NCI-H1436 treated with DMSO at 0.1 percent for 48 hours (cell line): ENCODE data around the gene PGRMC1.
"Not testable (repeated sequence)": the region's sequence is repeated elsewhere in the genome, so short reads cannot be mapped to it uniquely, and the experiment has no call there.

Experiments
- DNase-seq: peaks from one replicate; lab custom pipeline; 2025; lab: John Stamatoyannopoulos, UW

Gene PGRMC1

GRCh38 chrX:119235872-119236622 is at the start of gene PGRMC1:
Gene PGRMC1, plus strand, starts transcription at chrX:119236285. Its CDS starts 79 bp downstream, at chrX:119236364.
- peak; percentile 69 for DNase-seq

GRCh38 chrX:119186763-119187162 is 49.3 kb upstream of the PGRMC1 start:
- no peak for DNase-seq

- no peak for DNase-seq
These were observed 48.8 kb upstream of the PGRMC1 start for GRCh38 chrX:119187298-119187697.

- no peak for DNase-seq
These were observed 47.0 kb upstream of the PGRMC1 start for GRCh38 chrX:119189115-119189514.

DNA sequence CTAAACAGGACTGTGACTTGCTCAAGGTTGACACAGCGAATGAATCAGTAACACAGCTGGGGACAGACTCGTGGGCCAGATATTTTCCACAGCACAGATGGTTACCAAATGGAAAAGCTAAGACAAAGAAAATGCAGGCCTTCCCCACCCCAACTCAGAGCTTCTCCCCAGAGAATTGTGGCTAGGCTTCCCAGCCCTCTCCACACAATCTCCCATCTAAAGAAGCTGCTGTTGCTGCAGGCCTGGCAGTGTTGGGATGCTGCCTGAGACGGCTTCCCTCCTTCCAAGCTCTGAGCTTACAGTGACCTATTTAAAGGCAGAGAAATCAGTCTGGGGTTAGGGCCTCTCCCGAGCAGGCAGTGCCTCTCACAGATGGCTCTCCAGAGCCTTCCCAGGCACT is 46.5 kb upstream of the PGRMC1 start:
- no peak for DNase-seq

GRCh38 chrX:119190091-119190681 is 45.9 kb upstream of the PGRMC1 start:
- DNase-seq, result no peak

GRCh38 chrX:119190831-119191230 is 45.3 kb upstream of the PGRMC1 start:
- DNase-seq, result no peak

DNA sequence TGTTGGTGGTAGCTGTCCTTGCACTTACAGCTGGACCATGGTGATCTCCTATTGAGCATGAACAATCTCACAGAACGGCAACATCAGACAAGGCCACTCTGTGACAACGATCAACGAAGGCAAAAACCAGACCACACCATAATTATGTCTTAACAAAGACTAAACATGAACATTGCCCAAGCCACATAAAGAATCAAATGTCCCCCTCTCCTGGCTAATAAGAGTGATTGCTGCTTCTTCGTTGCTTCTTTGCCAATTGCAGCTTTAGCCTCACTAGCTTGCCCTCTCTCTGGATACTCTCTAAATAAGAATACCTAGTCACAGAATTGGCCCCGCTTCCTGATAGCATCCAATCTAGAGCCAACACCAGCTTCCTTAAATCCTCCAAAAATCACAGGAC is 41.5 kb upstream of the PGRMC1 start:
- DNase-seq, result no peak

DNA sequence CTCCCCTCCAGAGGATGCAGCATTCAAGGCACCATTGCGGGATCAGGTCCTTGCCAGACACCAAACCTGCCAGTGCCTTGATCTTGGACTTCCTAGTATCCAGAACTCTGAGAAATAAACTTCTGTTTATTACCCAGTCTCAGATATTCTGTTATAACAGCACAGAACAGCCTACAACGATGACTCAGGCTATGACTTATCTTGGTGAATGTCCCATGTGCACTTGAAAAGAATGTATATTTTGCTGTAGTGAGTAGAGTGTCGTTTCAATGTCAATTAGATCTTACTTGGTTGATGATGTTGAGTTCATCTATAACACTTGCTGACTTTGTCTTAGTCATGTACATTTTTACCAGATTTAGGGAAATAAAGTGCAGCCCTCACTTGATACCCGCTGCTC is 34.5 kb upstream of the PGRMC1 start:
- no peak for DNase-seq

DNA sequence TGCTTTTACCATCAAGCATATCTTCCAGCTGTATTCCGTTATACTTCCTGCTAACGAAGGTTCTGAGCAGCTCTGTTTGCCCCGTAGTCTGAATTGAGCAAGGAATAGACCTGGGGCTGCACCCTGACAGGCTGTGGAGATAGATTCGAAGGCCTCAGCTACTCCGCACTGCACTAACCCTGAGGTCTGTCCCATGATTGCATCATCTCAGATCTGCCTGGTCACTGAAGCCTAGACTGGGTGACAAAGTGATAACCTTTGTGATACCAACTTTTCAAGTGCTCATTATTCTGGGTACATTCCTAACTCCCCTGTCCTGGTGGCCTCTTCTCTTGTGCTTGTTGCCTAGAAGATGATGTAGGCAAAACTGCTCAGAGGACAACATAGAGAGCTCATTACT is 29.9 kb upstream of the PGRMC1 start:
- no peak for DNase-seq

GRCh38 chrX:119207483-119207882 is 28.6 kb upstream of the PGRMC1 start:
- DNase-seq, result not testable (repeated sequence)

- no peak for DNase-seq
These were observed 27.6 kb upstream of the PGRMC1 start for GRCh38 chrX:119208401-119209057.

- not testable (repeated sequence) for DNase-seq
These were observed 25.0 kb upstream of the PGRMC1 start for GRCh38 chrX:119210931-119211648.

DNA sequence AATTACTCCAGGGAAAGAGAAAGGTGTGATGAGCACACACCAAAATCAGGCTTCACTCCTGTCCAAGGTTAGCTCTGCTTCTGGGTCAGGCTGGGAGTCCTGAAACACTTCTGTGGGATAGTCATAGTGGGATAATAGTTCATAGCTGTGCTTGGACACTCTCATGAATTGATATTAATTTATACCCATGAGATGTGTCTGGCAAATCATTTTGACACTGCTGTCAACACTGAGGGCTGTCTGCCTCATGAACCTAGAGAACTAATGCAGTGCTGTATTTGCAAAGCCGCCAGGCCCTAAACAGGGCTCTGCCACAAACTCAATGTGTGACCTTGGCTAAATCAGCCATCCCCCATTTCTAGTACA is 24.5 kb upstream of the PGRMC1 start:
- DNase-seq, result no peak

- no peak for DNase-seq
These were observed 17.9 kb upstream of the PGRMC1 start for GRCh38 chrX:119218198-119218597.

DNA sequence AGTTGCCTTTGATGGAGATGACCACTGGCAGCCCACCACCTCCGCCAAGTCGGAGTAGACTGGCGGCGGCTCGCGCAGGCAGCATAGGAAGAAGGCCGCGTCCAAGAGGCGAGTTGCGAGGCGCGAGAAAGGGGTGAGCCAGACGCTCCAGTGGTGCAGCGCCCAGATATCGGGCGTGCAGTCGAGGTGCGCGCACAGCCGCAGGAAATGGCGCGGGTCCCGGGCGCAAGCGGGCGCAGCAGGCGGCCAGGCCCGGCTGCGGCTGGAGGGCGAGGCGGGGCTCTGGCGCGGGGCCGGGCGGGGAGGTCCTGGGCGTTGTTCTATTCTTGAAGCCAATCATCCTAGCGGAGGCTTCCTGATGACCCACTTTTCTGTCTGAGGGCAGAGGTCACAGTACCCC is 13.2 kb upstream of the PGRMC1 start:
- DNase-seq, result no peak

DNA sequence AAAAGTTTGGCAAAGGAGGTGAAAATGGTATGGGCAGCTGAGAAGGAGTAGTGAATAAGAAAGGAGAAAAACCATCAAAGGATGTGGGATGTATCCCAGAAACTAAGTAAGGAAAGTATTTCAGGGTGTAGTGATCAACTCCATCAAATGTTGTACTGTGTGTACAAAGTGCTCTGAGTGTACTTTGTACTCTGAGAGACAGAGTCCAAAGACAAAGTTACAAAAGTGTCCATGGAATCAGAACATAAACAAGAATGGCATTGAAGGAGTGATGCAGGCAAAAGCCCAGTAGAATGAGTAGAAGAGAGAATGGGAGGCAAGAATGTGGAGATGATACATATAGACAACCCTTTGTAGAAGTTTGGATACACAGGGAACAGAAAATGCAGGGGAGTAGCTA is 12.3 kb upstream of the PGRMC1 start:
- DNase-seq, result no peak

DNA sequence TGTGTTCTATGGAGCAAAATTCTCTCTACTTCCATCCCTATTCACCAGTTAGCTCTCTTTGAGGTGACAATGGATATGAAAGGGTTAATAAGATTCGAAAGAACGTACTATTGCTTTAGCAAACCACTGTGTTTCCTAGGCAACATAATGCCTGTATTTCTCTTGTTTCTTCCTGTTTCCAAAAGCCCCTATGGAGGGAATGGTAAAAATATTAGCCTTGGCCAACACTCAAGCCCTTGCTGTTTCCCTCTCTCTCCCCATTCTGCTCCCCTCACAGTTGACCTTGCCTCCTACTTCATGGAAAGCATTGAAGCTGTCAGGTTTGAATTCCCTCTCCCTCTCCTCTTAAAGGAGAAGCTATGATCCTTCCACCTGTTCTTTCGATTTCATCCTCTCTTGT is 9.6 kb upstream of the PGRMC1 start:
- DNase-seq, result no peak

- DNase-seq, result no peak
These were observed 7.4 kb upstream of the PGRMC1 start for GRCh38 chrX:119228512-119229252.

GRCh38 chrX:119229253-119229615 is 6.9 kb upstream of the PGRMC1 start:
- DNase-seq, result no peak

- DNase-seq, result no peak
These were observed 5.2 kb upstream of the PGRMC1 start for GRCh38 chrX:119230850-119231249.

DNA sequence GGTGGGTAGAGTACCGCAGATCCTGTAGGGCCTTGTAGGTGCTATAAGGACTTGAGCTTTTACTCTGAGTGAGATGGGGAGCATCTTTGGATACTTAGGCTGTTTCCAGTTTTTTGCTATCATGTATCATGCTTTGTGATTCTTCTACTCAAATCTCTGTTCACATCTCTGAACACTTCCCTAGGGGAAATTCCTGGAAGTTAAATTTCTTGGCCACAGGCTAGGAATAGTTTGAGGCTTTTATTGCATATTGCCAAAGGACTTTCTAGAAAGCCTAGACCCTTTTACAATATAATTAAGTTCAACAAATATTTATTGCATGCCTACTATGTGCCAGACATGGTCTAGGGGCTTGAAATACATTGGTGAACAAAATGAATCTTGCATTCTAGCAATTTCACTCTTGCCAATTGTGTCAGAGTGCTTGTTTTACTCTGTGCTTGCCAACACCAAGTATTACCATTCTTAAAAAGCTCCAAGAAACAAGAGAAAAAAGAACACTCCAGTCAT is 4.1 kb upstream of the PGRMC1 start:
- DNase-seq, result no peak
